ENCODE measurements around the gene ELOVL5.

DNA sequence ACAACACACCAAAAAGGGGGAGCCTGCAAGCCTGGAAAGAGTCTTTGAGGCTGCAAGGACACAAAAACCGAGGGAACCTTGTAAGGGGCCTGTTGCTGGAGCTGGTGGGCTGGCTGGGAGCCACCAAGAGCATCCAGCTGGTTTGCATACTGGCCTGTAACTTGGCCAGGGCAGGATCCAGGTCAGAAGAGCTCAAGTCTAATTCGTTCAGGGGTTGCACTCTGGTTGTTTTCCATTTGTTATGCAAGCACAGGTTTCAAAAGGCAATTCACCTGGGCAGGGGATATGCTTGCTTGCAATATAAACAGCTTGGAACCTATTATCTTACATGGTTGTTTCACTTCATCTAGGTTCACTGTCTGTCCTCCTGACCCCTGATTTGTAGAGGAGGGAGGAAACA, 101.8 kb downstream of the ELOVL5 start:
- TF ChIP-seq CTCF (IDR thresholded peaks at IDR 0.05; ENCODE audit: low read length) (no peak), EZH2 (IDR thresholded peaks at IDR 0.05; ENCODE audit: borderline replicate concordance, low read length) (no peak)

Data from OCI-LY1 (cell line).